COLO668 (cell line): Measurements from ENCODE around the gene SEC14L1.
"Not testable (repeated sequence)": the region's sequence is repeated elsewhere in the genome, so short reads cannot be mapped to it uniquely, and the experiment has no call there.

Experiments
- DNase-seq: peaks from one replicate; lab custom pipeline; 2025; ENCODE audit not compliant: unreplicated experiment; lab: John Stamatoyannopoulos, UW

SEC14L1 gene

DNA sequence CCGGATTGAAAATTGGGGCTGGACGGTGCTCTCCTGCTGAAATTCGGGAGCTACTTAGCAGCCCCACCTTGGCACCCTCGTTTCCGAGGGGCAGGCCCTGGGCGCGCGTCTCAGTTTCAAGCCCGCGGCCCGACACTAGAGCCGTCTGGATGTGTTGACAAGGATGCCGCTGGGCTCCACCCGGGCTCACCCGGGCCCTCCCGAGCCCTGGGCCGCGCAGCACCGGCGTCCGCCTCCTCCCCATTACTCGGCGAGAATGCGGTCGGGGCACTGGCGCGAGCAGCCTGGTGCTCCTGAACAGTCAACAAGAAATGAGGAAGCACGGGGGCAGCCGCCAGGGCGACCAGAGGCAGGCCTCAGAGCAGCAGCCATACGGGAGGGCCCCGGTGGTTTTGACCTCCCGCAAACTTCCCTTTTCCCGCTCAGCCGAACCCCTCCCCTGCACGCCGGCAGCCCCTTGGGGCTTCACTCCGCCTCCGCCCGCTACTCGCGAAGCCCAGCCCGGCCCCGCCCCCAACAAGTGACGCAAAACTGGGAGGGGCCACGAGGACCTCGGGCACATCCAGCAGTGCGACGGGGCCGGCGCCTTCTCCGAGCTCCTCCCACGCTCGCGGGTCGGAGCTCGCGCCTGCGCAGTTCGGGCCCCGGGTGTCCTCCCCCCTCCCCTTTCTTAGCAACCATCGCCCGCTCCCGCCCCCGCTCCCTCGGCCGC is 447 bp upstream of the SEC14L1 start:
- peak; percentile 95 for DNase-seq

DNA sequence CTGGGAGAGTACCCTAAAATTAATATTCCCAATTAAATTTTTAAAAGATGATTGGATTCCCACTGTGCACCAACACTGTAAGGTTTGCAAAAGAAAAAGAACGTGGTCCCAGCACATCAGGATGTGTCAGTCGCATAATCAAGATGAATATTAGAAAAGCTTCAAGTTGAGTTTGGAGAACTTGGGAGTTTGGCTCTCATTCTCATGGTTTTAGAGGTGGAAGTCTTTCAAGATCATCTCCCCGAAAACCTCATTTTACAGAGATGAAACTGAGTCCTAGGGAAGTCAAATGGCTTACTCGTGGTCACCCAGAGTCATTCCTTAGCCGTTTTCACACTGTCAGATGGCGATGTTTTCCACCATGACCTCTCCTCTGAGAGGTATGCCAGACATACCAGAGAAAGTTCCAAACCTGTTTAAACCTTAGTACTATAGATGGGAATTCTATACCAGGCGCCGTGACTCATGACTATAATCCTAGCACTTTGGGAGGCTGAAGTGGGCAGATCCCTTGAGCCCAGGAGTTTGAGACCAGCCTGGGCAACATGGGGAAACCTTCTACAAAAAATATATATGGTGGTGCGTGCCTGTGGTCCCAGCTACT is 1.2 kb downstream of the SEC14L1 start:
- no peak for DNase-seq

DNA sequence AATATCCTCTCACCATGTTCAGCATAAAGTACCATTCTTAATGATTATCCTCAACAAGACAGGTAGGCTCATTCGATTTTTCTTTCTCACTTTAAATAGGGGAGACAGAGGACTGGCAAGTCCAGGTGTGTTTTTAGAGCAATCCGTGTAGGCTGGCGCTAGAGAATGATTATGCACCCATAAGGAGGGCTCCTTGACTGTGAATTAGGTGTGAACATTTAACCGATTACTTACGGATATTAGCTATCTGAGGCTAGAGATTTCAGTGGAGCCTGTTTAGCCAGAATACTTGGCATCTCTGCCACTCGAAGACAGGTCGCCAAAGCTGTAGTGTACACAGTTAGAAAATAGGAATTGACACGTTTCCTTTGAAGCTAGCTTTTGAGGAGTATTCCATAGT is 1.9 kb downstream of the SEC14L1 start:
- DNase-seq = no peak

DNA sequence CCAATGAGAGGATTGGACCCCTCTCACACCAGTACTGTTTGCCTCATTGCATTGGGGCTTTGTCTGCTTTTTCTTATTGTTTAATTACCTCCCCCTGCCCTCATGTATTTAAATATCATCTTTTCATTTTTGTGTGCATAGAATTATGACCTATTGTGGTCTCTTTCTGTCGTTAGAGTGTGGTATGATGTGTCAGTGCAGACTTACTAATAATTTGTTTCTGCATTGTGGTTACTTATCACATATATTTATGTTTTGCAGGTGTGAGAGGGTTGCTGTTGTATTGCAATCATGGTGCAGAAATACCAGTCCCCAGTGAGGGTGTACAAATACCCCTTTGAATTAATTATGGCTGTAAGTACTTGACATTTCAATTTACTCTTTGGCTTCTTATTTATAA is 2.5 kb downstream of the SEC14L1 start:
- DNase-seq = no peak

DNA sequence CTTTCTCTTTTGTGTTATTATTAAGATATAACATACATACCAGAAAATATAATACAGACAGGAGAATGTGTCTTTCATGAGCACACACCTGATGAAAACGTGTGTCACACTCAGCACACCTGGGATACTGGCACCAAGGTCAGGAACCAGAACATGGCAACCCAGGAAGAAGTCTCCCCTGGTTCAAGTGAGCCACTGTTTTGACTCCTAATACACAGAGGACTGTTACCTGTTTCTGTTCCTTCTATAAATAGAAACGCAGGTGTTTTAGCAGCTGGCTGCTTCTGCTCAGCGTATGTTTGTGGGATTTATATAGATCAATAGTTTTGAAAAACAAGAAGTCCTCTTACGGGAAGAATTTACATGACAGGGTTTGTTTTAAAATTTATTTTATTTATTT is 3.5 kb downstream of the SEC14L1 start:
- DNase-seq = peak; percentile 45

DNA sequence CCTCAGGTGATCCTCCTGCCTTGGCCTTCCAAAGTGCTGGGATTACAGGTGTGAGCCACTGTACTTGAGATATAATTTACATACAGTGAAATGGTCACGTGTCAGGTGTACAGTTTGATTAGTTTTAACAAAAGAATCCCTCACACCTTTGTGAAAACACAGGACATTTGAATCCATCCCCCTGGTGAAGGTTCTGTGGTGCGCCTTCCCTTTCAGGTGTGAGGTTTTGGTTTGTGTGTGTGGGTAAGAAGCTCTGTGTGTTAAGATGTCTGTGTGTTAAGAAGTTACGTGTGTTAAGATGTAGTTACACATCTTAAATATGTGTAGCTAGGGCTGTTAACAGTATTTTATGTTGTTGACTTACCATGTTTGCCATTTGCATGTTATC is 4.4 kb downstream of the SEC14L1 start:
- DNase-seq = no peak

DNA sequence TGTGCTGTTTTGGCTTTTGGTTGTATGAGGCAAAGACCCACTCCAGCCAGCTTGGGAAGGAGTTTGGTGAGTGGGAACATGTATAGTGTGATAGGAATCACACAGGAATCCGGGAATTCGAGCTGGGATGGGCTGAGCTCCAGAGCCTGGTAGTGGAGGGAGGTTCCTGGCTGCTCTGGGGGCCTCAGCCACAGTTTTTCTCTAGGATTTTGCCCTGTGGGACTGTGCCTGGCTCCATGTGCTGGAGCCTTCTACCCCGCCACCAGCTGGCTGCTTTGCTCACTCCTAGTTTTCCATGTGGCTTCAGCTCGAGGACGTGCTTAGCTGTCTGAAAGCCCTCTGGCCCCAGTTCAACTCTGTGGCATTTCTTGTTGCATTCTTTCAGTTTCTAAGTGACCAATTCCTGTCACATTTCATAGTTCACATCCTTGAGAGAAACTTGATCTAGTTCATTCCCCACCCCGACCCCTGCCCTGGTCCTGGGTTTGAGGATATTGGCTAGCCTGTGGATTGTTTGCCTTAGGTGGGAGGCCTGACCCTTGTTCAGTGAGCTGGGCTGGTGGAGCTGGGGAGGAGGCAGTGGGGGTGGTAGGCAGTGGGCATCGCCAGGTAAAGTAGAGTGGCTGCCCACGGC is 5.0 kb downstream of the SEC14L1 start:
- DNase-seq = peak; percentile 21

DNA sequence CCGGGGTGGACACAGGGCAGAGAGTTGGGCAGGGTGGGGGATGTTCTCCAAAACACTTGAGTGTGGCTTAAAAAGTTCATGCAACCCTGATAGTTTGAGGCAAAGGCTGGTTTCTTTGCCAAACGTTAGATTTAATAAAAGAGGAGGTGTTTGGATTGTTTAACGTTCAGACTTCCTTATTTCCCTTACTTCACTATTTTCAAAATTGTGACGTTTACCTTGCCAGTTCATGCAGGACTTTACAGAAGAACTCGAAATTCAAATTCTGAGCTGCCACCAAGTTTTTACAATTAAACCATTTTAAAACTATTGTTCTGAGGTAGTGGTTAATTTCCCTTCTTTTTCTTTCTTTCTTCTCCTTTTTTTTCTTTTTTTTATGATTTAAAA is 5.5 kb downstream of the SEC14L1 start:
- no peak for DNase-seq

DNA sequence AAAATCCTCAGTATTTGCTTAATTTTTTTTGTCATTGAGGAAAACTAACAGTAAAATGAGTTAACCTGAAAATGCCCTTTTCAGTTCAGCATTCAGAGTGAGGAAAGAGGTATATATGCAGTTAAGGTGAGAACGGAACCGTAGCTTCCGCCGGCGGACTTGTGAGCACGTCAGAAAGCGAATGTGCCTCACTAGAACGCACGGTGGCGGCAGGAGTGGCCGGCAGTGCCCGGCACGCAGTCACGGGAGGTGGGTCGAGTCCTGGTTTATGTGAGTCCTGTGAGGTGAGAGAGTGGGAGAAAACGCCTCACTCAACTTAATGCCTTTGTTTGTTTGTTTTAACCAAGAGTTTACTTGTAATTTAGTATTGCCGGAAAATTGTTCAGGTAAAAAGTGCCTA is 6.1 kb downstream of the SEC14L1 start:
- no peak for DNase-seq

DNA sequence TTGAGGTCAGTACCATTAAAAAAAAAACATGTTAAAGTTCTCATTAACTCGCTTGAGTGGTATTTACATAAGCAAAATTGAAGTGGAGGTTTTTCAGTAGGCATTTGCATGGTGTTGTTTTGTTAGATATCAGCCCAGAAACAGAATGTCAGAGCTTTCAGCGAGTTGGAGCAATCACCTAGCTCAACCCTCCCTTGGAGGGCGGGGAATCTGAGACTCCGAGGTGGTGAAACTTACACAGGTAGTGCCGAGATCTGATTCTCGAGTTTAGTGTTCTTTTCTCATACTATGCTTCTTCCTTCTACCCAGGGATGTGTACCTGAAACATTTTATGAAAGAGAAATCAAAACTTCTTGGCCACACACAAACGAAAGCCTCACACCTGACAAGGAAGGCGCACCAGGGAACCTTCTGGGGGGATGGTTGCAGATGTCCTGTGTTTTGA is 6.6 kb downstream of the SEC14L1 start:
- DNase-seq = no peak

DNA sequence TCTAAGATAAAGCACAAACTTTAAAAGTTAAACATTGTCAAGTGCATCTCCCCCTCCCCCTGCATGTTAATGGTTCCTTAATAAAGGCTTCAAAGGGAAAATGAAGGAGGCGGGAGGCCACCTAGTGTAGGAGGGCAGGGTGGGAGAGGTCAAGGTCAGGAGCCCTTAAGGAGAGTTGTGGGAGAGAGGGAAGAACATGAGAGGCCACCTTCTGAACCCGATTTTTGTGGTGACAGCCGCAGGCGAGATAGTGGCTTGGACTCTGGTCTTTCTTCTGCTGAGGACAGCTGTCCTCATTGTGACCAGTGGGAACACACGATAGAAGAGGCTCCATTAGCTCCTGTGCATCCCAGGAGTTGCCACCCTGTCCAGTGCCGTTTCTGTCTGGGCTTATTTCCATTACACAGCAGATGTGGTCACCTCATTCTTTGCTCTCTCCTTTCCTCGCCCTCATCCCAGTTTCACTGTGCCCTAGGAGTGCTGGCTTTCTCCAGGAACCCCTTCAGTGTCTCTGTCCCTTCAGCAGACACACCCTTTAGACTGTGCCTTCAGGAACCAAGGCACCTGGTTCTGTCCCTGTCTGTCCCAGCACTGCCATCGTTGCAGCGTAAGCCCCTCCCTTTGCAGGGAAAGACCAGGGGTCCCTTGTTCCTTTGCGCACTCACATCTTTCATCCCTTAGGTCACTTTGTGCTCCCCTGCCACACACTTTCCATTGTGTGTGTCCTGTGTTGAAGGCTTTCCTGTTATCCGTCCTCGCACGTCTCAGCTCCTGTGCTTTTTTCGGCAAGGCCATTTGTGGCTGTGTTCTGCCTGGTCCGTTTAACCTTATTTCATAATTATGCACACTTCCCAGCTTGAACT is 7.5 kb downstream of the SEC14L1 start:
- no peak for DNase-seq

DNA sequence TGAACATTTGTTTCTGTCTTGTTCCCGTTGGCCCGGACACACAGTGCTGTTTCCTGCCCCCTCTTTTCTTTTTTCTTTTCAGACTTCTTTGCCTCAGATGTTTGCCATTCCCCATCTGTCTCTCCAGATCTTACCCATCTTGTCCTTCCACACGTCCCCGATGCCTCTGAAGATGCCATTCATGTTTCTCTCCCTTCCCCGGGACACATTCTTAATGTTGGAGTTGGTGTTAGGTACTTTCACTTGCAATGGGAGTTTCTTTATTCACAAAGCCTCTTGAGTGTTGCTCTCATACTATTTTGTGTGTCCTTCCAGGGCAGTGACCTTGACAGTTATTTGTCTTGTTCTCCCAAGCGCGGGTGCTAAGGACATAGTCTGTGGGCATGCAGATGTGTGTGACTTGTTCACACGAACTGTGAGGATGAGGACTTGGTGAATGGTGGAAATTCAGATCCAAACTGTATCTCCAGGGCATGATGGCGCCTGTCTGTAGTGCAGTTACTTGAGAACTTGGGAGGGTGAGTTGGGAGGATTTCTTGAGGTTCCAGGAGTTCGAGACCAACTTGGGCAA is 8.3 kb downstream of the SEC14L1 start:
- DNase-seq = no peak

DNA sequence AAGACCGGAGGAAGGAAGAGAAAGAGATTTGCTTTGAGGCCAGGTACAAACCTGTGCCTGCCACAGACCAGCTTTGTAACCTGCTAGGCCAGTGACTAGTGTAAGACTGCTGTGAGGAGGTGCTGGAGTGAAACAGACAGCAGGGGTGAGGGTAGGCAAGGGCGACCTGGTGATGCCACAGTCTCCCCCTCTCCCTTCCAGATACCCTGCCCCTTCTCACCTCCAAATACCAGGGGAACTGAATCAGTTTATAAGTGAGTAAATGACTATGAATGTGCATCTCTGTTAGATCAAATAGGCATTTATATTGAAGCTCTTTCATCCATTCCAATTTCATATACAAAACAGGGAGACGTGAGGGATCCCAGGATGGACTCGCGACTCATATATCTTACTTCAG is 9.4 kb downstream of the SEC14L1 start:
- no peak for DNase-seq

DNA sequence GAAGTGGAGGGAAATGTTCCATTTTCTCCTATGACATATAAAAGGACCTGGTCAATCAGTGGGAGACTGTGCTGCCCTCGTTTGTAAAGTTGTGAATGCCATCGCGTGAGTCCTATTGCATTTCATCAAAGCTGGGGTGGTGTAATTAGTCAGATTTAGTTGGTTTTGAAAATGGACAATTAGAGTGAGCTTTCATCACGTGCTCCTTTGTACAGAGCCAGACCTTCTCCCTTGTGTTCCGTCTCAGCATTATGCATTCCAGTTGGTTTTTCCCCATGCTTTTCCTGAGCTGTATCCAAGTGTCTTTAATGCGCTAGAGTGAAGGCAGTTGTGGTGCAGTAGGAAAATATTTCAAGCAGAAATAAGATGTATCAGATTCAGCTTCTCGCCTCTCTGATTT is 10.4 kb downstream of the SEC14L1 start:
- no peak for DNase-seq

DNA sequence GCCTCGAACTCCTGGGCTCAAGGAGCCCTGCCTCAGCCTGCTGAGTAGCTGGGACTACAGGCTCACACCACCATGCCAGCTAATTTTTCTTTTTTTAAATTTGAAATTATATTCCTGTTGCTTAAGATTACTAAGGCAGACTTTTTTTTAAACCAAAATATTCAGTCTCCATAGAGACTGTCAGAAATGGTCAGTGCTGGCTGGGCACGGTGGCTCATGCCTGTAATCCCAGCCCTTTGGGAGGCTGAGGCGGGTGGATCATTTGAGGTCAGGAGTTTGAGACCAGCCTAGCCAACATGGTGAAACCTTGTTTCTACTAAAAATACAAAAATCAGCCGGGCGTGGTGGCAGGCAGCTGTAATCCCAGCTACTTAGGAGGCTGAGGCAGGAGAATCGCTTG is 11.3 kb downstream of the SEC14L1 start:
- DNase-seq = not testable (repeated sequence)

DNA sequence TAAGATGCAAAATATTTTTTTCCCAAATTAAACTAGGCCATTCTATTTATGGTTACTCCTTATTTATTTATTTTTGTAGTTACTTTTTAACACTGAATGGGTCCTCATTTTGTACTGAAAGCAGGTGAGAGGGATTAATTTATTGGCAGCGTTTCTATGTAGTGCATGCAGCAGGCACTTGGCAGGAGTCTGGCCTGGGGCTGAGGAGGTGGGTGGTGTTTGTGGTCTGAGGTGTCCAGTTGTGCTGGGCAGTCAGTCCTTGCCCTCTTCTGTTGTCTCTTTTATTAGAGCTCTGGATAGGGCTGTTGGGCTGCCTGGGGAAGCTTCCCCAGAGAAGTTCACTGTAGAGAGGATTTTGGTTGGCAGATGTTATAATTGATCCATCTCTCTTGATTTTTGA is 12.7 kb downstream of the SEC14L1 start:
- peak; percentile 3 for DNase-seq

DNA sequence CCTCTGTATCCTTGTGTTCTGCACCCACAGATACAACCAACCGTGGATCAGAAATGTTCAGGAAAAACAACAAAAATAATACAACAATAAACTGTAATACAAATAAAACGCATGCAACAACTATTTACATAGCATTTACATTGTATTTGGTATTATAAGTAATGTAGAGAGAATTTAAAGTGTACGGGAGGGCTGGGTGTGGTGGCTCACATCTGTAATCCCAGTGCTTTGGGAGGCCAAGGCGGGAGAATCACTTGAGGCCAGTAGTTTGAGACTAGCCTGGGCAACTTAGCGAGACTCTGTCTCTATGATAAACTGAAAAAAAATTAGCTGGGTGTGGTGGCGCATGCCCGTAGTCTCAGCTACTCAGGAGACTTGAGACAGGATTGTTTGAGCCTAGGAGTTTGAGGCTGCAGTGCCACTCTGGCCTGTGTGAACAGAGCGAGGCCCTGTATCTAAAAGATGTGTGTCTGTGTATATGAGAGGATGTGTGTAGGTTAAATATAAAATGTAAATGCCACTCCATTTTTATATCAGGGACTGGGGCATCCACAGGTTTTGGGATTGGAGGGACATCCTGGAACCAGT is 13.3 kb downstream of the SEC14L1 start:
- no peak for DNase-seq

DNA sequence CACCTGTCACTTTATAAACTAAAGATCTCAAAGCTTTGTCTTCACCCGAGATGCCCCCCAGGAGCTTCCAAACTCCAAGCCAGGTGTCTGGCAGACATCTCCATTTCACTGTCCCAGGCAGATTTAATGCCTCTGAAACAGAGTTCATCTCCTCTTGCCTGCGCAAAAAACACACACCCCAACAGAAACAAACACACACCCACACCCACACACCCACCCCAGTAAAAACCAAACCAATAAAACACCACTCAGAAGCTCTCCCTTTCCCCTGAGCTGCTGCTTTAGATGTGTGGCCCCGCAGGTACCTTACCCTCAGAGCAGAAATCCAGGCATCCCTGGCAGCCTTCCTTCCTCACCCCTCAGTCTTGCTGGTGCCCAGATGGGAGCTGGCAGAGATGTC is 14.4 kb downstream of the SEC14L1 start:
- no peak for DNase-seq

DNA sequence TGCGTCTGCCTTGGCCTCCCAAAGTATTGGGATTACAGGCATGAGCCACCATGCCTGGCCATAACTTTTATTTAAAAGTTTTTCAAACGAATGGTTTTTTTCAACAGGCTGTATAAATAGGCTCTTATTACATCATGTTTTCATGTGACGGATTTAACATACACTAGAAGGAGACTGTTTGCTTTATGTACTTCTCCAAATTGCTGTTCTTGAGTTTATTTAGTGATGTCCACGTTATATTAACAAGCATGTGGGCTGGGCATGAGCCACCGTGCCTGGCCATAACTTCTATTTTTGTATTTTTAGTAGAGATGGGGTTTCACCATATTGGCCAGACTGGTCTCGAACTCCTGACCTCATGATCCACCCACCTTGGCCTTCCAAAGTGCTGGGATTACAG is 17.0 kb downstream of the SEC14L1 start:
- not testable (repeated sequence) for DNase-seq

DNA sequence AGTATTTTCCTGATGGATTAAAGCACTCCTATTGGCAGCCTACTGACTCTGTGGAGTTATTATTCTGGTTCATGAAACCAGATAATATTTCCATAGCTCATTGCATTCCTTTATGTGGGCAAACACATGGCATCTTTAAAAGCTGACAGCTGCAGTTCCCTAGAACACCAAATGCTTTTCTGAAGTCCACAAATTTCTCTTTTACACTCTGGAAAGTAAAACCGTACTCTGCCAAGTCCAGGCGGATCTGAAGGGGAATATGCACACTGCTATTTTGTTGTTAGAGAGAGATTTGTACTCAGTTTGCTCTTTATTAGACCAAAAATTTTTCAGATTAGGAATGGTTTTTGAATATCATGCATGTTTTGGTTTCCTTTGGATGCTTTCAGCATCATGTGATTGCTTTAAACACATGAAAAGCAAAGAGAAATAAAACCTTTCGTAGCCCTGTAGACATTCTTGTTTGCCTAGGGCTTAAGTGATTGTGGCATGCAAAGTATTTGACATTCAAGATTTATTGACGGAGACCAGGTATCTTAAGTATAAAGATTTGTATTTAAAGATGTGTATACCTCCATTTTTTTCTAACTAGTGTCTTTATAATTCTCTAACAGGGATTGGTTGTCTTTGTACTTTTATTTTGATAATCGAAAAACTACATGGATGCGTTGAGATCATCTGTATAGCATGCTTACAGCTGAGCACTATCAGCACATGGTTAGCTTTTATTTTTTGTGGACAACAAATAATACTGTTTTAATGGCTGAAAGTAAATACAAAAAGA is 19.5 kb downstream of the SEC14L1 start:
- no peak for DNase-seq
